ENCODE data around the gene MSANTD3.

Gene MSANTD3

GRCh38 chr9:100443781-100444768 lies 17.1 kb downstream of the MSANTD3 start:
- Mint-ChIP-seq H3K4me3 (no peak overlapping the region), H3K9me3 (no peaks in the 10 kb centered on the region), H3K4me1 (peaks cover 1% of the 10 kb centered on the region), H3K27ac (no peak overlapping the region), H3K27me3 (no peaks in the 10 kb centered on the region)
- DNase-seq (no peak), ATAC-seq (no peak)

DNA sequence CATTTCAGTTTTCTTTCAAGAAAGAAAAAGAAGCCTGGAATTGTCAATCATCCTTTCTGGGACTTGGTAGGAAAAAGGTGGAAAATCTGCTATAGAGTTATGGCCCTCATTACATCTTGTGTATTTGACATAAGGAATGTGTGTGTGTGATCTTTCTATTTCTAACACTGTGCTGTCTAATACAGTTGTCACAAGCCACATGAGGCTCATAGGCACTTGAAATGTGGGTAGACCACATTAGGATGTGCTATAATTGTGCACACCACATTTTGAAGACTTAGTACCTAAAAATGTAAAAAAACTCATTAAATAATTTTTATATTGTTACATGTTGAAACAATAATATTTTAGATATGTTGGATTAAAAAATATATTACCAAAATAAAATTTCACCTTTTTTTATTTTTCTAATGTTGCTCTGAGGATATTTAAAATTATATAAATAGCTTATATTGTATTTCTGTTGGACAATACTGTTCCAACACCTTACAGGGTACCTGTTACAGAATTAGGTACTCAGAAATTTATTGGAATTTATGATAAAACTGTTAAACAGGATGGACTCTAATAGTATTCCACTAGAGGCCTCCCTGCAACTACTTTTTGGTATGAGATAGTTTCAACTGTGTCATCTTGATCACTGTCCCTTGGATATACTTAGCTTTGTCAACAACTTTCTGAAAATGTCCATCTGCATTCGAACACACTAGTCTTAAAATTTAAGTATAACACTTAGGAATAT lies 18.4 kb downstream of the MSANTD3 start:
- no peaks in the 10 kb centered on the region for H3K27me3 Mint-ChIP-seq
- peaks cover 10% of the 10 kb centered on the region for H3K4me1 Mint-ChIP-seq
- no peak for ATAC-seq
- H3K9me3 Mint-ChIP-seq, result no peaks in the 10 kb centered on the region
- no peak for DNase-seq
- no peak overlapping the region for H3K4me3 Mint-ChIP-seq
- no peak overlapping the region for H3K27ac Mint-ChIP-seq

DNA sequence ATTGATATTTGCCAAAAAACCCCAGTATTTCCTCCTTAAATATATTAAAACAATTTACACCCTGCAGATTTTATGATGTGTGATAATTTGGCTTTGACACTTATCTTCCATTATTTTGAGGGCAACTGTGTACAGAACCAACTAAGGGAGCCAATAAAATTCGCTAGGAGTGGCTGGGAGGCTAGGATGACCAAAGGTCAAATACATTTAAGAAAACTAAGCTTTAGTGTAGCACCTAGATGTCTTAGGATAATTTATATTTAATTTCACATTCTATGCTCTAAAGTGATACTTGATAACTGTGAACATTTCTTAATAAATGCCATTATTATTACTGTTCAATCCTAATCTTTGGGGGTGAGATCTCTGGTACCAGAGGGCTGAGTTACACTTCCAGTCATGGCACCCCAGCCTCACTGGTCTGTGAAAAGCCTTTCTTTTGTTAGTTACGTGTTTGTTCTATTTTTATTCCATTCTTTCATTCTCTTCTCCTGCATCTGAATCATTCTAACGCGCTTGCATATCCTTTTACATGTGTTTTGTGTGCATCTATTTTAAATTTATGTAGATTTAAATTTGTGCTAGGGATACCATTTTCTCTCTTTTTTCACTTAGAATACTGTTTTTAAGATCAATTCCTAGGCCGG lies 19.1 kb downstream of the MSANTD3 start:
- no peak for ATAC-seq
- Mint-ChIP-seq H3K9me3 (no peaks in the 10 kb centered on the region), H3K4me1 (peaks cover 10% of the 10 kb centered on the region), H3K4me3 (no peak overlapping the region), H3K27ac (no peak overlapping the region), H3K27me3 (no peaks in the 10 kb centered on the region)
- DNase-seq, result no peak

DNA sequence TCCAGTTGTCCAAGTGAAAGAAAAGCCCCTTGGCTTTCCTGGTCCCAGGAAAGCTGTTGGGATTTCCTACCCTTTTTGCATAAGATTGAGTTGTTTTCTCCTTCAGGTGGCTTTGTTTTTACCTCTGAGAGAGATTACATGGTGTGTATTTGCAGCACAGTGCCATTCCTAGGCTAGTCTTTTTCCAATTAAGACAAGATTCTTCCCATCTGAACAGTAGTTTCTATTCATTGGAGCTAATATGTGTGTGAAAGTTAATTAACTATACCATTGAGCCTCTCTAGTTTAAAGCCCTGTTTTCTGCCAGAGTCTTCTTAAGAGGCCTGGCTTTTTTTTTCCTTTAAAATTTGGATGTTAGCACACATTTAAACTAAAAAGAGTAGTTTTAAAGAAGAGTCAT lies 20.1 kb downstream of the MSANTD3 start:
- Mint-ChIP-seq H3K4me1 (peaks cover 10% of the 10 kb centered on the region), H3K27ac (no peak overlapping the region)
- ATAC-seq, result no peak

GRCh38 chr9:100448266-100448665 lies 21.3 kb downstream of the MSANTD3 start:
- Mint-ChIP-seq H3K9me3 (no peaks in the 10 kb centered on the region), H3K4me1 (peaks cover 10% of the 10 kb centered on the region), H3K27me3 (no peaks in the 10 kb centered on the region), H3K4me3 (no peak overlapping the region), H3K27ac (no peak overlapping the region)
- DNase-seq (no peak), ATAC-seq (no peak)

More for the DNA sequence above, 20.1 kb downstream of the MSANTD3 start:
- DNase-seq, result no peak
- H3K27me3 Mint-ChIP-seq, result no peaks in the 10 kb centered on the region
- H3K4me3 Mint-ChIP-seq, result no peak overlapping the region
- no peaks in the 10 kb centered on the region for H3K9me3 Mint-ChIP-seq

DNA sequence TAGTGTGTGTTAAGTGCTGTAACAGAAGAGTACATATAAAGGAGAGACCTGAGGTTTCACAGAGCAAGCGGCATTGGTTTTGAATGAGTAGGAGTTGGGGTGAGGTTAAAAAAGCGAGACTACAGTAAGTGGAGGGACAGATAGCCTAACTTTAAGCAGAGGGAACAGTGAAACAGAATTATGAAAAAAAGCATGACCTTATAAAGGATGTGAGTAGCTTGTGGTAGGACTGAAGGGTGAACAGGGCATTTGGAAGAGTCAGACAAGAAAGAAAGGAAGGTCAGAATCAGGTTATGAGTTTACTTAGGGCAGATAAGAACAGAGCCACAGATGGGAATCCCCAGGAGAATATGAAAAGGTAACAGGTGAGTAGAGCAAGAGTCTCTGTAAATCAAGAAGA lies 22.5 kb downstream of the MSANTD3 start:
- H3K4me1 Mint-ChIP-seq, result peaks cover 10% of the 10 kb centered on the region
- no peaks in the 10 kb centered on the region for H3K9me3 Mint-ChIP-seq
- no peak for DNase-seq
- ATAC-seq, result peak; percentile 89
- peak overlapping the region in 1 of 2 donors; percentile 8 for H3K27ac Mint-ChIP-seq
- no peak overlapping the region for H3K4me3 Mint-ChIP-seq
- no peaks in the 10 kb centered on the region for H3K27me3 Mint-ChIP-seq

GRCh38 chr9:100452894-100453293 lies 26.0 kb downstream of the MSANTD3 start:
- H3K27ac Mint-ChIP-seq, result no peak overlapping the region
- H3K27me3 Mint-ChIP-seq, result no peaks in the 10 kb centered on the region
- no peak overlapping the region for H3K4me3 Mint-ChIP-seq
- DNase-seq, result no peak
- no peak for ATAC-seq
- peaks cover 10% of the 10 kb centered on the region for H3K4me1 Mint-ChIP-seq
- H3K9me3 Mint-ChIP-seq, result no peaks in the 10 kb centered on the region

- Mint-ChIP-seq H3K4me3 (no peak overlapping the region), H3K27ac (no peak overlapping the region), H3K4me1 (no peaks in the 10 kb centered on the region), H3K9me3 (no peaks in the 10 kb centered on the region), H3K27me3 (peaks cover 7% of the 10 kb centered on the region)
- ATAC-seq, result no peak
- DNase-seq, result no peak
These were observed 28.5 kb downstream of the MSANTD3 start for GRCh38 chr9:100455470-100455869.

DNA sequence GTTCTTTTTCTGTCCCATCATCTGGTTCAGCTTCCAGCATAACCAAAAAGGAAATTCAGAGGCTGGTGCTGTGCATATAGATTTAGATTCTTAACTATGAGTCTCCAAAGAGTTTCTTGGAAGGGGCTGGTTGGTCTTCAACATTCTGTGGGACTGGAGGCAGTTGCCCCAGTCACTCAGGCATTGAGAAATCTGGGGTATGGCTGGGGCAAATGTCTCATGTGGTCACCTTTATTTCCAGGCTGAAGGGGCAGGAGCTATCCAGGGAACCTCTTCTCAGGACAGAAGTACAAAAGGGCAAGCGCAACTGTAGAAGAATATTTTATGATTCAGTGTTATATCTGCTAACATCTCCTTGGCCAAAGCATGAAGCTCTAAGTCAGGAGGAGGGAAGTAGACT lies 30.6 kb downstream of the MSANTD3 start:
- H3K27me3 Mint-ChIP-seq, result peaks cover 7% of the 10 kb centered on the region
- DNase-seq (no peak), ATAC-seq (no peak)
- H3K4me3 Mint-ChIP-seq, result no peak overlapping the region
- no peaks in the 10 kb centered on the region for H3K4me1 Mint-ChIP-seq
- H3K27ac Mint-ChIP-seq, result peak overlapping the region in 1 of 2 donors; percentile 47
- no peaks in the 10 kb centered on the region for H3K9me3 Mint-ChIP-seq

DNA sequence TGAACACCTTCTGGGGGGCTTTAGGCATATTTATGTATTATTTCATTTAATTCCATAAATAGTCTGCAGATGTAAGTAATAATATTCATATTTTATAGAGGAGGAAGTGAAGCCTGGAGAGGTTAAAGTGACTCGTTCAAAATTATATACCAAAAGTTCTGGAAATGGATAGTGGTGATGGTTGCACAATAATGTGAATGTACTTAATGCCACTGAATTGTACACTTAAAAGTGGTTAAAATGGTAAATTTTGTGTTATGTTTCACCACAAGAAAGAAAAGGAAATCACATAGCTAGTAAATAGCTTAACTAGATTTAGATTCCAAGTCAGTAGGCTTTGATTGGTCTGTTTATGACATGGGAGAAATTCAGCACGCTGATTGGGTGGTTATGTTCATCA lies 33.0 kb downstream of the MSANTD3 start:
- Mint-ChIP-seq H3K4me3 (no peak overlapping the region), H3K27me3 (peaks cover 13% of the 10 kb centered on the region), H3K4me1 (no peaks in the 10 kb centered on the region), H3K27ac (no peak overlapping the region), H3K9me3 (no peaks in the 10 kb centered on the region)
- DNase-seq (no peak), ATAC-seq (no peak)

DNA sequence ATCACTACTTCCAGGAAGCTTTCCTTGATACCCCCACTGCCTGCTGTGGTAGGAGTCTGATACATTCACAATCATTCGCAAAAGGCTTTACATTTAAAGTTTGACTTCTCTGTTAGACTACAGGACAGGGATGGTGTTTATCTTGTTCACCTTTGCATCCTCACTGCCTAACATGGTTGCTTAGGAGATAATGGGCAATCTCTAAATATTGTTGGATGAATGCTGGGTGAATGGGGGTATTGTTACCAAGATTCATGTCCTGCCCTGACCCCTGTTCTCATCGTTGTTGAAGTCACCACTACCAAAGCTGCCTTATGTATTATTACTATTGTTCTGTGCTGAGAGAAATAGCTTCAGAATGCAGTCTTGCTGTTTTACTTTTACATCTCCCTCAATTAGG lies 38.3 kb downstream of the MSANTD3 start:
- Mint-ChIP-seq H3K9me3 (no peaks in the 10 kb centered on the region), H3K27me3 (peaks cover 7% of the 10 kb centered on the region), H3K27ac (no peak overlapping the region), H3K4me3 (no peak overlapping the region), H3K4me1 (no peaks in the 10 kb centered on the region)
- no peak for DNase-seq
- ATAC-seq, result no peak

DNA sequence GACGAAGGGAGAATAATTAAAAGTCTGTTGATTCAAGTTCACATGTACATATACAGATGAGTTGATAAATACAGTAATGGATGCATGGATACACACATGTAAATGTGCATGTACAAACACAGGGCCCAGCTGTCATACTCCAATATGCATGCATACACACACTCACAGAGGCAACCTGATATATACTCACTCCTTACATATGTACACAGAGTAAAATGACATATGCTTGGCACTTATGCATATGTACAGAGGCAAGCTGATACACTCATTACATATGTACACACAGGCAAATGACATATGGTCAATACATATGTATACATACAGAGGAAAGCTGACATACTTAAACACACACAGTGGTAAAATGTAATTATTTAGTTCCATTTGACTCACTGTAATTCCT lies 38.8 kb downstream of the MSANTD3 start:
- Mint-ChIP-seq H3K9me3 (no peaks in the 10 kb centered on the region), H3K27me3 (peaks cover 12% of the 10 kb centered on the region), H3K27ac (no peak overlapping the region), H3K4me1 (no peaks in the 10 kb centered on the region), H3K4me3 (no peak overlapping the region)
- DNase-seq (no peak), ATAC-seq (no peak)

- Mint-ChIP-seq H3K4me1 (no peaks in the 10 kb centered on the region), H3K27ac (no peak overlapping the region), H3K9me3 (no peaks in the 10 kb centered on the region), H3K27me3 (peaks cover 13% of the 10 kb centered on the region), H3K4me3 (no peak overlapping the region)
- no peak for ATAC-seq
- DNase-seq, result no peak
These were observed 39.4 kb downstream of the MSANTD3 start for GRCh38 chr9:100466171-100466828.

GRCh38 chr9:100466829-100467221 lies 39.9 kb downstream of the MSANTD3 start:
- ATAC-seq, result no peak

GRCh38 chr9:100468041-100468440 lies 41.1 kb downstream of the MSANTD3 start:
- Mint-ChIP-seq H3K27me3 (peaks cover 27% of the 10 kb centered on the region), H3K27ac (no peak overlapping the region), H3K4me1 (peaks cover 5% of the 10 kb centered on the region), H3K9me3 (no peaks in the 10 kb centered on the region), H3K4me3 (no peak overlapping the region)
- DNase-seq, result no peak
- ATAC-seq, result no peak

More at GRCh38 chr9:100466829-100467221, 39.9 kb downstream of the MSANTD3 start:
- Mint-ChIP-seq H3K9me3 (no peaks in the 10 kb centered on the region), H3K4me3 (no peak overlapping the region), H3K27ac (no peak overlapping the region), H3K4me1 (no peaks in the 10 kb centered on the region), H3K27me3 (peaks cover 18% of the 10 kb centered on the region)
- DNase-seq, result no peak

Measured in stimulated activated naive CD8-positive, alpha-beta T cell treated with anti-CD3 and anti-CD28 coated beads, Interleukin-15, amount 100 ng/mL, for 72 hours (primary cell).